Measurements from ENCODE around the gene USP43. TPM values are rescaled to one million over a fixed set of nuclear protein-coding genes. Genes with fewer than 3 reads are reported as not detected.
A peak's percentile ranks its signal among the peaks of the same experiment; 100 is the strongest.
"Not testable (repeated sequence)": the region's sequence is repeated elsewhere in the genome, so short reads cannot be mapped to it uniquely, and the experiment has no call there.

Gene USP43
- polyA plus RNA-seq, 2 of the 4 experiments (the other 2 are of a cell fraction): 3.4 to 4.0 TPM

DNA sequence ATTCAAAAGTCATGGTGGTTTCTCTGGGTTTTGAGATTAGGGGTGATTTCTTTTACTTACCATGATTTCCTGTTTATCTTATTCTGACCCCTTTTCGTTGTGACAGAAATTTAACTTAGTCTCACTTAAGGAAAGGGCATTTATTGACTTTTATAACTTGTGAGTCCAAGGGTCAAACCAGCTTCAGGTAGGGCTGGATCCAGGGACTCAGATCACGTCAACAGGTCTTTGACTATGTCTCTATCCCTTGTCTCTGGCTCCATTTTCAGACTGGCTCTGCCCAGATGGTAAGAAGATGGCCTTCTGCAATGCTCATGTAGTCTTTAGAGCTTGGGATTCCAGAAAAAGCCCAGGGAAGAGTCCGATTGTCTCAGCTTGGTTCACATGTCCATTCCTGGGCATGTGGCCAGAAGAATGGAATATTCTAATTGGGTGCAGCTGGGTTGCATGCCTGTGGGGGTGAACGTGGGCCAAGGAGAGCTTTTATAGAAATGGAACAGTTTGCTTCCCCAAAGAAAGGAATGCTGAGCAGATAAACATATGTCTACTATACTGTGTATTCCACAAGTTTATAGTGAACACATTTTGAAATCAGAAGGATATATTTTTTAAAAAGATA is 13.4 kb downstream of the USP43 start:
- POLR2A ChIA-PET: no interaction called here
- FAIRE-seq (peak; percentile 36), ATAC-seq (no peak)

DNA sequence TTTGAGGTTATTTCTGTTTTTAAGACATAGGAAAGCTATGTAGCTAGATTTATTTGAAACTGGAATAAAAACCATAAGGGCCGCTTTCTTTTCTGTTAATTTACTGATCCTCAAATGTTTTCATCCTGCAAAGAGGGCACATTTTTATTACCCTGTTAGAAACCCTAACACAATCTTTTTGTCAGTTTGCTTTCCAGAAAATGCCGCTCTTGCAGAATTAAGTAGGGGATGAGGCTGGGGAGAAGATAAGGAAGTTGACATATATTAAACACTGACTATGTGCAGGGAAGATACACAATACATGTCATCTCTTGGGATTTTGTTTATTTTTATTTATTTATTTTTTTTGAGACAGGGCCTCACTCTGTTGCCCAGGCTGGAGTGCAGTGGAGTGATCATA is 15.7 kb downstream of the USP43 start:
- Histone ChIP-seq H3K4me2 (no peak overlapping the region), H3K4me3 (no peak overlapping the region), H3K9me3 (no peaks in the 10 kb centered on the region), H3K4me1 (peaks cover 3% of the 10 kb centered on the region; the same call in 1 of the 3 replicates), H3K27ac (no peak overlapping the region)
- ChIA-PET POLR2A (no interaction called here), CTCF (interaction anchor here (0.7 to 2.2 kb wide), 4 partner anchors 9 to 108 kb away, joined by 3 to 7 read pairs (median 4); no protein-coding TSS in a partner anchor)
- 96% methylated on average over 2 of the region's 2 CpGs for WGBS (ENCODE audit: missing lambda C conversion rate)
- FAIRE-seq (no peak), DNase-seq (ENCODE audit: low read depth in 1 of 2, low spot score in 1 of 2) (no peak), ATAC-seq (no peak)
- no peak for TF ChIP-seq HEYL (CRISPR knock-in tag; IDR thresholded peaks at IDR 0.05)
- TF ChIP-seq MAFK (IDR thresholded peaks at IDR 0.05; ENCODE audit: partially characterized antibody): peak; percentile 86
- TF ChIP-seq HOXA7 (CRISPR knock-in tag; IDR thresholded peaks at IDR 0.05): no peak

More for the DNA sequence above, 13.4 kb downstream of the USP43 start:
- Histone ChIP-seq H3K4me2 (no peak overlapping the region), H3K4me3 (no peak overlapping the region), H3K9me3 (no peaks in the 10 kb centered on the region), H3K27ac (no peak overlapping the region), H3K4me1 (peaks cover 3% of the 10 kb centered on the region; the same call in 1 of the 3 replicates)
- DNase-seq (ENCODE audit: low read depth in 1 of 2, low spot score in 1 of 2): no peak
- no peak for TF ChIP-seq HOXA7 (CRISPR knock-in tag; IDR thresholded peaks at IDR 0.05)
- no peak for TF ChIP-seq HOXB13 (CRISPR knock-in tag; IDR thresholded peaks at IDR 0.05; ENCODE audit: low read depth)
- TF ChIP-seq, protein P1, sequence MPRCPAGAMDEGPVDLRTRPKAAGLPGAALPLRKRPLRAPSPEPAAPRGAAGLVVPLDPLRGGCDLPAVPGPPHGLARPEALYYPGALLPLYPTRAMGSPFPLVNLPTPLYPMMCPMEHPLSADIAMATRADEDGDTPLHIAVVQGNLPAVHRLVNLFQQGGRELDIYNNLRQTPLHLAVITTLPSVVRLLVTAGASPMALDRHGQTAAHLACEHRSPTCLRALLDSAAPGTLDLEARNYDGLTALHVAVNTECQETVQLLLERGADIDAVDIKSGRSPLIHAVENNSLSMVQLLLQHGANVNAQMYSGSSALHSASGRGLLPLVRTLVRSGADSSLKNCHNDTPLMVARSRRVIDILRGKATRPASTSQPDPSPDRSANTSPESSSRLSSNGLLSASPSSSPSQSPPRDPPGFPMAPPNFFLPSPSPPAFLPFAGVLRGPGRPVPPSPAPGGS (IDR thresholded peaks at IDR 0.05): no peak
- TF ChIP-seq RFX5 (IDR thresholded peaks at IDR 0.05): no peak
- TF ChIP-seq TP53 (CRISPR knock-in tag; IDR thresholded peaks at IDR 0.05): no peak
- TF ChIP-seq RAD21 (conservative IDR thresholded peaks at IDR 0.05 in 1 of 2, IDR thresholded peaks at IDR 0.05 in 1 of 2): no peak
- no peak for TF ChIP-seq PHF8 (IDR thresholded peaks at IDR 0.05; ENCODE audit: borderline replicate concordance, low read depth)
- no peak for TF ChIP-seq BHLHE40 (IDR thresholded peaks at IDR 0.05; ENCODE audit: low read depth, low read length)
- 50% methylated on average over 4 of the region's 4 CpGs for WGBS (ENCODE audit: missing lambda C conversion rate)
- CTCF ChIA-PET: interaction anchor here (0.8 kb wide), 1 partner anchor 266 kb away, joined by 3 read pairs; no protein-coding TSS in a partner anchor

DNA sequence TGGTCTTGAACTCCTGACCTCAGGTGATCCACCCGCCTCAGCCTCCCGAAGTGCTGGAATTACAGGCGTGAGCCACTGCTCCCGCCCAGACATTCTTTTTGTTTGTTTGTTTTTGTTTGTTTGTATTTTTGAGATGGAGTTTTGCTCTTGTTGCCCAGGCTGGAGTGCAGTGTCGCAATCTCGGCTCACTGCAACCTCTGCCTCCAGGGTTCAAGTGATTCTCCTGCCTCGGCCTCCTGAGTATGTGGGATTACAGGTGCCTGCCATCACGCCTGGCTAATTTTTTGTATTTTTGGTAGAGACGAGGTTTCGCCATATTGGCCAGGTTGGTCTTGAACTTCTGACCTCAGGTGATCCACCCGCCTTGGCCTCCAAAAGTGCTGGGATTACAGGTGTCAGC is 18.2 kb downstream of the USP43 start:
- WGBS (ENCODE audit: missing lambda C conversion rate): 92% methylated on average over 11 of the region's 11 CpGs
- FAIRE-seq; CTCF ChIA-PET; POLR2A ChIA-PET; H3K4me1 ChIP-seq; H3K9me3 ChIP-seq; H3K4me2 ChIP-seq; H3K27ac ChIP-seq; DNase-seq (ENCODE audit: low read depth in 1 of 2, low spot score in 1 of 2); ATAC-seq; H3K4me3 ChIP-seq: not testable (repeated sequence)
- peak in 1 of 2 experiments; percentile 28; a peak in 1 of 4 replicates for TF ChIP-seq CEBPB (IDR thresholded peaks at IDR 0.05)

DNA sequence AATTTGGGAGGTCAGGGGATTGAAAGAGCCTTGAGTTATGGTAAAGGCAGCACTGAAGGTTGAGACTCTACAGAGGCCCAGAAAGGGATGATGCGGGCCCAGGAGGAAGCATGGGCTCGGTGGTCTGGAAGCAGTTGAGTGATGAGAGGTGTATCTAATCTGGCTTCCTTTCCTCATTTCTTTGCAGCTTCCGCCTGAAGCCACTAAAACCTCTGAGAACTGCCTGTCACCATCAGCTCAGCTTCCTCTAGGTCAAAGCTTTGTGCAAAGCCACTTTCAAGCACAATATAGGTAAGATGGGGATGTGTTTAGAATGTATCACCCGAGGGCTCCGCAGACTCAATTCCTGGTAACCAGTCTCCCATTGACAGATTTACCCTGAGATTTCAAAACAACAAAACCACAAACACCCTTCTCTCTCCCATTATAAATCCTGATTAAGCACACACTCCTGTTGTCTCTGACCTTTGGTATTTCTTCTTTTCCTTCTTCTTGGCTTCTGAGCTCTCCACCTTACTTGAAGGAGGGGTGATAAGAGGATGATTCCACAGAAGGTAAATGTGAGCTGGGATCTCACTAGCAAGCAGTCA is 21.2 kb downstream of the USP43 start:
- DNase-seq (ENCODE audit: low read depth in 1 of 2, low spot score in 1 of 2) (no peak), ATAC-seq (no peak), FAIRE-seq (no peak)
- TF ChIP-seq JUNB (IDR thresholded peaks at IDR 0.05) (no peak), EP300 (IDR thresholded peaks at IDR 0.05) (no peak), PHF8 (IDR thresholded peaks at IDR 0.05; ENCODE audit: borderline replicate concordance, low read depth) (no peak), GATA3 (IDR thresholded peaks at IDR 0.05; ENCODE audit: borderline replicate concordance) (no peak), RAD21 (conservative IDR thresholded peaks at IDR 0.05 in 1 of 2, IDR thresholded peaks at IDR 0.05 in 1 of 2) (no peak), TP53 (CRISPR knock-in tag; IDR thresholded peaks at IDR 0.05) (no peak), CHD2 (IDR thresholded peaks at IDR 0.05; ENCODE audit: low read length, partially characterized antibody) (no peak)
- TF ChIP-seq, protein P2, sequence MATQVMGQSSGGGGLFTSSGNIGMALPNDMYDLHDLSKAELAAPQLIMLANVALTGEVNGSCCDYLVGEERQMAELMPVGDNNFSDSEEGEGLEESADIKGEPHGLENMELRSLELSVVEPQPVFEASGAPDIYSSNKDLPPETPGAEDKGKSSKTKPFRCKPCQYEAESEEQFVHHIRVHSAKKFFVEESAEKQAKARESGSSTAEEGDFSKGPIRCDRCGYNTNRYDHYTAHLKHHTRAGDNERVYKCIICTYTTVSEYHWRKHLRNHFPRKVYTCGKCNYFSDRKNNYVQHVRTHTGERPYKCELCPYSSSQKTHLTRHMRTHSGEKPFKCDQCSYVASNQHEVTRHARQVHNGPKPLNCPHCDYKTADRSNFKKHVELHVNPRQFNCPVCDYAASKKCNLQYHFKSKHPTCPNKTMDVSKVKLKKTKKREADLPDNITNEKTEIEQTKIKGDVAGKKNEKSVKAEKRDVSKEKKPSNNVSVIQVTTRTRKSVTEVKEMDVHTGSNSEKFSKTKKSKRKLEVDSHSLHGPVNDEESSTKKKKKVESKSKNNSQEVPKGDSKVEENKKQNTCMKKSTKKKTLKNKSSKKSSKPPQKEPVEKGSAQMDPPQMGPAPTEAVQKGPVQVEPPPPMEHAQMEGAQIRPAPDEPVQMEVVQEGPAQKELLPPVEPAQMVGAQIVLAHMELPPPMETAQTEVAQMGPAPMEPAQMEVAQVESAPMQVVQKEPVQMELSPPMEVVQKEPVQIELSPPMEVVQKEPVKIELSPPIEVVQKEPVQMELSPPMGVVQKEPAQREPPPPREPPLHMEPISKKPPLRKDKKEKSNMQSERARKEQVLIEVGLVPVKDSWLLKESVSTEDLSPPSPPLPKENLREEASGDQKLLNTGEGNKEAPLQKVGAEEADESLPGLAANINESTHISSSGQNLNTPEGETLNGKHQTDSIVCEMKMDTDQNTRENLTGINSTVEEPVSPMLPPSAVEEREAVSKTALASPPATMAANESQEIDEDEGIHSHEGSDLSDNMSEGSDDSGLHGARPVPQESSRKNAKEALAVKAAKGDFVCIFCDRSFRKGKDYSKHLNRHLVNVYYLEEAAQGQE (IDR thresholded peaks at IDR 0.05): no peak
- TF ChIP-seq, protein P3, sequence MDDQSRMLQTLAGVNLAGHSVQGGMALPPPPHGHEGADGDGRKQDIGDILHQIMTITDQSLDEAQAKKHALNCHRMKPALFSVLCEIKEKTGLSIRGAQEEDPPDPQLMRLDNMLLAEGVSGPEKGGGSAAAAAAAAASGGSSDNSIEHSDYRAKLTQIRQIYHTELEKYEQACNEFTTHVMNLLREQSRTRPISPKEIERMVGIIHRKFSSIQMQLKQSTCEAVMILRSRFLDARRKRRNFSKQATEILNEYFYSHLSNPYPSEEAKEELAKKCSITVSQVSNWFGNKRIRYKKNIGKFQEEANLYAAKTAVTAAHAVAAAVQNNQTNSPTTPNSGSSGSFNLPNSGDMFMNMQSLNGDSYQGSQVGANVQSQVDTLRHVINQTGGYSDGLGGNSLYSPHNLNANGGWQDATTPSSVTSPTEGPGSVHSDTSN (IDR thresholded peaks at IDR 0.05): no peak
- TF ChIP-seq, protein P4, sequence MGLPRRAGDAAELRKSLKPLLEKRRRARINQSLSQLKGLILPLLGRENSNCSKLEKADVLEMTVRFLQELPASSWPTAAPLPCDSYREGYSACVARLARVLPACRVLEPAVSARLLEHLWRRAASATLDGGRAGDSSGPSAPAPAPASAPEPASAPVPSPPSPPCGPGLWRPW (IDR thresholded peaks at IDR 0.05): no peak
- TF ChIP-seq, protein P5, sequence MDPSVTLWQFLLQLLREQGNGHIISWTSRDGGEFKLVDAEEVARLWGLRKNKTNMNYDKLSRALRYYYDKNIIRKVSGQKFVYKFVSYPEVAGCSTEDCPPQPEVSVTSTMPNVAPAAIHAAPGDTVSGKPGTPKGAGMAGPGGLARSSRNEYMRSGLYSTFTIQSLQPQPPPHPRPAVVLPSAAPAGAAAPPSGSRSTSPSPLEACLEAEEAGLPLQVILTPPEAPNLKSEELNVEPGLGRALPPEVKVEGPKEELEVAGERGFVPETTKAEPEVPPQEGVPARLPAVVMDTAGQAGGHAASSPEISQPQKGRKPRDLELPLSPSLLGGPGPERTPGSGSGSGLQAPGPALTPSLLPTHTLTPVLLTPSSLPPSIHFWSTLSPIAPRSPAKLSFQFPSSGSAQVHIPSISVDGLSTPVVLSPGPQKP (IDR thresholded peaks at IDR 0.05; ENCODE audit: low read depth, low read length): no peak
- ChIA-PET POLR2A (no interaction called here), CTCF (interaction anchor here (0.6 to 1.9 kb wide), 7 partner anchors 9 to 263 kb away, joined by 3 to 7 read pairs (median 3); partner anchors contain the start of gene USP43)
- Histone ChIP-seq H3K27ac (no peak overlapping the region), H3K4me3 (no peak overlapping the region), H3K9me3 (no peaks in the 10 kb centered on the region), H3K4me2 (no peak overlapping the region), H3K4me1 (no peaks in the 10 kb centered on the region)
- 94% methylated on average over 5 of the region's 5 CpGs for WGBS (ENCODE audit: missing lambda C conversion rate)

Measured in A549 (cell line).